SK-N-SH treated with all-trans-retinoic acid at 6 μM for 48 hours (cell line): ENCODE results near the gene DRGX.

Source experiments
- ATAC-seq: fragments of 200-7000 bp; cut with Tn5 transposase; 3 replicates; pipeline ENCODE4 v1.9.1; 2020; ENCODE audit warnings: mild to moderate bottlenecking, moderate library complexity
- ARNTL ChIP-seq: fragments of 450-650 bp; formaldehyde crosslinking; IDR thresholded peaks from 2 replicates; pipeline ENCODE4 v1.5.0; 2020; ENCODE audit warnings: low read depth, mild to moderate bottlenecking, moderate library complexity, borderline replicate concordance
- BACH2 ChIP-seq: fragments of 250-450 bp; sonication (Bioruptor Pico); IDR thresholded peaks from 2 replicates; pipeline ENCODE4 v1.9.0; 2021; ENCODE audit warnings: mild to moderate bottlenecking, borderline replicate concordance
- CREB5 ChIP-seq: fragments of 250-450 bp; sonication (Bioruptor Pico); IDR thresholded peaks from 2 replicates; pipeline ENCODE4 v1.5.1; 2020; ENCODE audit warnings: low read depth, mild to moderate bottlenecking, moderate library complexity
- ESRRG ChIP-seq: fragments of 250-450 bp; sonication (Bioruptor Pico); IDR thresholded peaks from 2 replicates; pipeline ENCODE4 v1.6.1; 2021; ENCODE audit warnings: mild to moderate bottlenecking
- GLIS3 ChIP-seq: fragments of 250-450 bp; sonication (Bioruptor Pico); IDR thresholded peaks from 2 replicates; pipeline ENCODE4 v1.5.0; 2020; ENCODE audit warnings: mild to moderate bottlenecking, moderate library complexity
- ISL1 ChIP-seq: fragments of 250-450 bp; sonication (Bioruptor Pico); IDR thresholded peaks from 2 replicates; pipeline ENCODE4 v2.1.2; 2022; ENCODE audit warnings: mild to moderate bottlenecking, moderate library complexity
- OSR1 ChIP-seq: fragments of 250-450 bp; sonication (Bioruptor Pico); IDR thresholded peaks from 2 replicates; pipeline ENCODE4 v1.8.0; 2022; ENCODE audit warnings: moderate library complexity, mild to moderate bottlenecking, inconsistent platforms
- PATZ1 ChIP-seq: fragments of 250-450 bp; sonication (Bioruptor Pico); IDR thresholded peaks from 2 replicates; pipeline ENCODE4 v1.8.0; 2020; ENCODE audit warnings: mild to moderate bottlenecking, moderate library complexity, borderline replicate concordance
- RARB ChIP-seq: fragments of 250-450 bp; sonication (Bioruptor Pico); IDR thresholded peaks from 2 replicates; pipeline ENCODE4 v1.8.0; 2021; ENCODE audit warnings: mild to moderate bottlenecking, moderate library complexity
- TCF4 ChIP-seq: fragments of 250-450 bp; sonication (Bioruptor Pico); IDR thresholded peaks from 2 replicates; pipeline ENCODE4 v1.8.0; 2021; ENCODE audit warnings: mild to moderate bottlenecking, moderate library complexity, borderline replicate concordance
- TSHZ2 ChIP-seq: fragments of 250-450 bp; sonication (Bioruptor Pico); IDR thresholded peaks from 2 replicates; pipeline ENCODE4 v1.5.0; 2020; ENCODE audit warnings: mild to moderate bottlenecking, moderate library complexity
- ZC3H10 ChIP-seq: fragments of 250-450 bp; sonication (Bioruptor Pico); IDR thresholded peaks from 2 replicates; pipeline ENCODE4 v1.5.1; 2021; ENCODE audit warnings: mild to moderate bottlenecking, moderate library complexity
- ZFP3 ChIP-seq: fragments of 250-450 bp; sonication (Bioruptor Pico); IDR thresholded peaks from 2 replicates; pipeline ENCODE4 v1.5.0; 2020; ENCODE audit warnings: mild to moderate bottlenecking, moderate library complexity
- ZFP30 ChIP-seq: fragments of 450-650 bp; formaldehyde crosslinking; IDR thresholded peaks from 2 replicates; pipeline ENCODE4 v1.5.0; 2022; ENCODE audit warnings: mild to moderate bottlenecking, moderate library complexity
- ZNF565 ChIP-seq: fragments of 450-650 bp; formaldehyde crosslinking; conservative IDR thresholded peaks from 2 replicates; pipeline ENCODE4 v1.5.0; 2020; ENCODE audit warnings: low read depth, mild to moderate bottlenecking, moderate library complexity
- ZNF70 ChIP-seq: fragments of 450-650 bp; formaldehyde crosslinking; IDR thresholded peaks from 2 replicates; pipeline ENCODE4 v1.5.0; 2020; ENCODE audit warnings: mild to moderate bottlenecking, moderate library complexity
- ZNF8 ChIP-seq: fragments of 450-650 bp; formaldehyde crosslinking; IDR thresholded peaks from 2 replicates; pipeline ENCODE4 v1.5.0; 2020; ENCODE audit warnings: mild to moderate bottlenecking, moderate library complexity
- TF ChIP-seq, protein P1 (sequence below): fragments of 250-450 bp; sonication (Bioruptor Pico); IDR thresholded peaks from 2 replicates; pipeline ENCODE4 v1.8.0; 2021; ENCODE audit warnings: low read depth, mild to moderate bottlenecking, moderate library complexity, borderline replicate concordance
- TF ChIP-seq, protein P2 (sequence below): fragments of 250-450 bp; sonication (Bioruptor Pico); IDR thresholded peaks from 2 replicates; pipeline ENCODE4 v1.5.1; 2021; ENCODE audit warnings: mild to moderate bottlenecking, moderate library complexity

Gene DRGX

GRCh38 chr10:49426490-49427360, 30.8 kb upstream of the DRGX start:
- TF ChIP-seq ISL1 (CRISPR knock-in tag), result no peak
- no peak for TF ChIP-seq TCF4 (CRISPR knock-in tag)
- no peak for TF ChIP-seq ZC3H10 (CRISPR knock-in tag)
- no peak for TF ChIP-seq ZFP3 (CRISPR knock-in tag)
- TF ChIP-seq ZNF8 (CRISPR knock-in tag), result no peak
- TF ChIP-seq TSHZ2, result no peak
- no peak for TF ChIP-seq ZNF565 (CRISPR knock-in tag)
- TF ChIP-seq RARB, result no peak
- no peak for TF ChIP-seq BACH2 (CRISPR knock-in tag)

GRCh38 chr10:49419005-49419404, 23.1 kb upstream of the DRGX start:
- ATAC-seq, result no peak
- TF ChIP-seq ARNTL (CRISPR knock-in tag), result no peak
- no peak for TF ChIP-seq BACH2 (CRISPR knock-in tag)
- no peak for TF ChIP-seq ESRRG (CRISPR knock-in tag)
- TF ChIP-seq CREB5 (CRISPR knock-in tag), result no peak
- no peak for TF ChIP-seq ZNF70 (CRISPR knock-in tag)
- no peak for TF ChIP-seq RARB
- no peak for TF ChIP-seq GLIS3 (CRISPR knock-in tag)
- TF ChIP-seq TCF4 (CRISPR knock-in tag), result no peak
- TF ChIP-seq ZC3H10 (CRISPR knock-in tag), result no peak
- no peak for TF ChIP-seq ISL1 (CRISPR knock-in tag)
- TF ChIP-seq OSR1 (CRISPR knock-in tag), result no peak
- no peak for TF ChIP-seq ZNF8 (CRISPR knock-in tag)
- TF ChIP-seq, protein P1, sequence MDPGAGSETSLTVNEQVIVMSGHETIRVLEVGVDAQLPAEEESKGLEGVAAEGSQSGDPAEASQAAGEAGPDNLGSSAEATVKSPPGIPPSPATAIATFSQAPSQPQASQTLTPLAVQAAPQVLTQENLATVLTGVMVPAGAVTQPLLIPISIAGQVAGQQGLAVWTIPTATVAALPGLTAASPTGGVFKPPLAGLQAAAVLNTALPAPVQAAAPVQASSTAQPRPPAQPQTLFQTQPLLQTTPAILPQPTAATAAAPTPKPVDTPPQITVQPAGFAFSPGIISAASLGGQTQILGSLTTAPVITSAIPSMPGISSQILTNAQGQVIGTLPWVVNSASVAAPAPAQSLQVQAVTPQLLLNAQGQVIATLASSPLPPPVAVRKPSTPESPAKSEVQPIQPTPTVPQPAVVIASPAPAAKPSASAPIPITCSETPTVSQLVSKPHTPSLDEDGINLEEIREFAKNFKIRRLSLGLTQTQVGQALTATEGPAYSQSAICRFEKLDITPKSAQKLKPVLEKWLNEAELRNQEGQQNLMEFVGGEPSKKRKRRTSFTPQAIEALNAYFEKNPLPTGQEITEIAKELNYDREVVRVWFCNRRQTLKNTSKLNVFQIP (CRISPR knock-in tag), result no peak
- no peak for TF ChIP-seq ZNF565 (CRISPR knock-in tag)
- TF ChIP-seq, protein P2, sequence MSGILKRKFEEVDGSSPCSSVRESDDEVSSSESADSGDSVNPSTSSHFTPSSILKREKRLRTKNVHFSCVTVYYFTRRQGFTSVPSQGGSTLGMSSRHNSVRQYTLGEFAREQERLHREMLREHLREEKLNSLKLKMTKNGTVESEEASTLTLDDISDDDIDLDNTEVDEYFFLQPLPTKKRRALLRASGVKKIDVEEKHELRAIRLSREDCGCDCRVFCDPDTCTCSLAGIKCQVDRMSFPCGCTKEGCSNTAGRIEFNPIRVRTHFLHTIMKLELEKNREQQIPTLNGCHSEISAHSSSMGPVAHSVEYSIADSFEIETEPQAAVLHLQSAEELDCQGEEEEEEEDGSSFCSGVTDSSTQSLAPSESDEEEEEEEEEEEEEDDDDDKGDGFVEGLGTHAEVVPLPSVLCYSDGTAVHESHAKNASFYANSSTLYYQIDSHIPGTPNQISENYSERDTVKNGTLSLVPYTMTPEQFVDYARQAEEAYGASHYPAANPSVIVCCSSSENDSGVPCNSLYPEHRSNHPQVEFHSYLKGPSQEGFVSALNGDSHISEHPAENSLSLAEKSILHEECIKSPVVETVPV (CRISPR knock-in tag), result no peak
- no peak for TF ChIP-seq ZFP30 (CRISPR knock-in tag)
- no peak for TF ChIP-seq PATZ1 (CRISPR knock-in tag)
- TF ChIP-seq TSHZ2, result no peak

More at GRCh38 chr10:49426490-49427360, 30.8 kb upstream of the DRGX start:
- no peak for ATAC-seq
